Measurements from ENCODE around the gene TSC22D1. TPM values are rescaled to one million over a fixed set of nuclear protein-coding genes. Genes with fewer than 3 reads are reported as not detected.

Gene TSC22D1
- total RNA-seq, 1 donor = 94.5 TPM

DNA sequence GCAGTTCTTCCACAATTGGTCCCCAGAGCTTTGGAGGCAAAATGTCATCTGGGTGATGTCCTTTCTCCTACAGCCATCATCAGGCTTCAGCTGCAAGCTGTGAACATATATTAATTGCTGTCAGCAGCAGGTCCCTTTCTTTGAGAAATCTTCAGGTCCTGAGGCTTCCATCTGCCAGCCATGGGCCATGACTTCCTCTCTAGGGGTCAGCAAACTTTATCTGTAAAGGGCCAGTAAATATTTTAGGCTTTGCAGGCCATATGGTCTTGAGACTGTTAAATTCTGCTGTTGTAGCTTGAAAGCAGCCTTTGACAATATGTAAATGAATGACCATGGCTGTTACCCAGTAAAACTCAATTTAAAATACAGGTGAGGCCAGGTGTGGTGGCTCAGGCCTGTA is 175.4 kb downstream of the TSC22D1 start:
- DNase-seq (ENCODE audit: low read depth) = no peak
- H3K4me3 ChIP-seq (ENCODE audit: low read depth, low read length) = no peak overlapping the region
- TF ChIP-seq, protein P1, sequence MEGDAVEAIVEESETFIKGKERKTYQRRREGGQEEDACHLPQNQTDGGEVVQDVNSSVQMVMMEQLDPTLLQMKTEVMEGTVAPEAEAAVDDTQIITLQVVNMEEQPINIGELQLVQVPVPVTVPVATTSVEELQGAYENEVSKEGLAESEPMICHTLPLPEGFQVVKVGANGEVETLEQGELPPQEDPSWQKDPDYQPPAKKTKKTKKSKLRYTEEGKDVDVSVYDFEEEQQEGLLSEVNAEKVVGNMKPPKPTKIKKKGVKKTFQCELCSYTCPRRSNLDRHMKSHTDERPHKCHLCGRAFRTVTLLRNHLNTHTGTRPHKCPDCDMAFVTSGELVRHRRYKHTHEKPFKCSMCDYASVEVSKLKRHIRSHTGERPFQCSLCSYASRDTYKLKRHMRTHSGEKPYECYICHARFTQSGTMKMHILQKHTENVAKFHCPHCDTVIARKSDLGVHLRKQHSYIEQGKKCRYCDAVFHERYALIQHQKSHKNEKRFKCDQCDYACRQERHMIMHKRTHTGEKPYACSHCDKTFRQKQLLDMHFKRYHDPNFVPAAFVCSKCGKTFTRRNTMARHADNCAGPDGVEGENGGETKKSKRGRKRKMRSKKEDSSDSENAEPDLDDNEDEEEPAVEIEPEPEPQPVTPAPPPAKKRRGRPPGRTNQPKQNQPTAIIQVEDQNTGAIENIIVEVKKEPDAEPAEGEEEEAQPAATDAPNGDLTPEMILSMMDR (IDR thresholded peaks at IDR 0.05; ENCODE audit: insufficient read depth, low read length) = no peak

DNA sequence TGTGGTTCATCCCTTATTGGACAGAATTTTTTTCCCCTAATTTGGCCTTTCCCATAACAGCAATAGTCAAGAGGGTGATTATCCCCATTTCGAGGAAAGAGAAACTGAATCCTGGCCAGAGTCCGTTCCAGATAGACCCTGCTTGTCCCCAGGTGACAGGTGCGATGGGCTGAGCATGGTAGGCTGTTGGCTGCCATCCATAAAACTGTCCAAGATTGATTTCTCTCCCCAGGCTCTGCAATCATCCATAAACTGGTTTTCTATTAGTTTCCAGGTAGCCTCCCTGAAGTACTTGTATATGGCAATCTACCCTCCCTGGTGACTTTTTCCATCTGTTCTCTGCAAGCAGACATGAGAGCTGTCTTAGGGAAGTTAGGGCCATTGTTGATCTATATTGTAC is 177.1 kb downstream of the TSC22D1 start:
- no peak for DNase-seq (ENCODE audit: low read depth)
- H3K4me3 ChIP-seq (ENCODE audit: low read depth, low read length) = no peak overlapping the region
- TF ChIP-seq, protein P1 (IDR thresholded peaks at IDR 0.05; ENCODE audit: insufficient read depth, low read length) = no peak

DNA sequence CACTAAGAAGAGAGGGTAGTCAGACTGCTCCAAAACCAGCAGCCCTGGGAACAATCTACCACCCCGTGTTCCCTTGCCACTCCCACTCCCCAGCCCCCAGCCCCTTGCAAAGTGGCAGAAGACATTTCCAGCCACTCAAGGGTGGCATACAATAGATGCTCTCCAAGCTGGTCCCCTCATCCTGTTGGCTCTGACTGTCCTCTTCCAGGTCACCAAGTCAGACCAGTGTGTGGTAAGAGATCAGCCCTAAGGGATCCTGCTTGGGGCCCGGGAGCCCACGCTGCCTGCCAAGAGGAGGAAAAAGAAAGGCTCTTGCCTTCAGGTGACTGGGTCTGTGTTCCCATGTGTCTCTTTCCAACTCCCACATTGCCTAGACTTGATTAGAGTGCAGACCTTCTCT is 177.5 kb downstream of the TSC22D1 start:
- no peak overlapping the region for H3K4me3 ChIP-seq (ENCODE audit: low read depth, low read length)
- no peak for DNase-seq (ENCODE audit: low read depth)
- TF ChIP-seq, protein P1 (IDR thresholded peaks at IDR 0.05; ENCODE audit: insufficient read depth, low read length) = no peak

DNA sequence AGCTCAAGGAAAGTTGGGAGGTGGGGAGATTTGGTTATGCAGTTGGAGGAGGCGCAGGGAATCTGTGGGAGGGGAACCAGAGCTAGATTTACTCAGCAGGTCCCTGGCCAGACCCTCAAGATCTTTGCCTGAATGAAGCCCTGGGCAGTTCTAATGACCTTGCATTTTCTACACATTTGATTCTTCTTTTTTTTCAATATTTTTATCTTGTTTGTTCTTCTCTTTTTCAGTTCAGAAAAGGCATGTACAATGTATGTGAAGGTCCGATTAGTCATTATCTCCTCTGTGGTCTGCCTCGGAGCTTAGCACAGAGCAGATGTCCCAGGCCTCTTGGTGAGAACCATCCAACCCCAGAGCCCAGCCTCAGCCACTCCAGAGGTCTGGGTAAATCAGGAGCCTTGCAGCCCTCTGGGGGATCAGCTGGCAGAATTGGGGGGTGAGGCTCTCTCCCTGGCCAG is 178.3 kb downstream of the TSC22D1 start:
- no peak overlapping the region for H3K4me3 ChIP-seq (ENCODE audit: low read depth, low read length)
- DNase-seq (ENCODE audit: low read depth) = no peak

DNA sequence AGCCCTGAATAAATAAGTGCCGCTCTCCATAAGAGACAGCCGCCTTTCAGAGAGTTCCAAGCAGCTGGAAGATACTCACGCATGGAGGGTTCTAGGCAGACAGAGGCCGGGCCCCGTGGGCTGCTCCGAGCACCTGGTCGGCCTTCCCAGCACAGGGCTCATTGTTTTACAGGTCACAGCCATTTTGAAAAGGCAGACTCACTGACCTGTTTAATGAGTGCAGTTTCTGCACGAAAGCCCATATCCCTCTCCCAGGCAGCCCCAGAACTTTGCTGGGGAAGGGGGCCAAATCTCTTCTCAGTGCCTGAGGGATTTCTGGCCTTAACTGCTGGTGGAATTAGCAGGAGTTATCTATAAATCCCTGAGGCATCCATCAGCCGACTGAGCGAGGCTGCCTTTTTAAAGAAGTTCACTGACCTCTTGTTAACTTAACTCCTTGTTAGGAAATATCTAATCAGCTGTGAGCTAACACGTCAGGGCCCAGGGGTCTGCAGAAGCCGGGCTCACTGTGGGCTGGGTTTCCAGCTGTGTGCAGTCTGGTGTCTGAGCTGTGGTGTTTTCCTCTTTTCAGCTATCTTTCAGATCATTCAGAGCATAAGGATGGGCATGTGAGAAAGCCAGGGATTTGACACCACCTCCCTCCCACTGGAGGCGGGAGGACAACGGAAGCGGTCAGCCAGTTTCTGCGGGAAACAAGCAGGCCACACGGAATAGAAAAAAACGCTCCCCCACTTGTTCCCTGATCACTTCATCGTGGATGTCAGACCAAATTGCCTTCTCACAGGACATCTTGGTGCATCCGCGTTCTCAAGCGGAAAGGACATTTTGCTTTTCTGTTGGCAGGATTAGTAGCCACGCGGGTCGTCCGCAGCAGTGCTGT is 179.2 kb downstream of the TSC22D1 start:
- TF ChIP-seq, protein P1 (IDR thresholded peaks at IDR 0.05; ENCODE audit: insufficient read depth, low read length) = no peak
- peak; percentile 44 for DNase-seq (ENCODE audit: low read depth)
- H3K4me3 ChIP-seq (ENCODE audit: low read depth, low read length) = no peak overlapping the region

More for the DNA sequence above, 178.3 kb downstream of the TSC22D1 start:
- TF ChIP-seq, protein P1 (IDR thresholded peaks at IDR 0.05; ENCODE audit: insufficient read depth, low read length) = no peak

DNA sequence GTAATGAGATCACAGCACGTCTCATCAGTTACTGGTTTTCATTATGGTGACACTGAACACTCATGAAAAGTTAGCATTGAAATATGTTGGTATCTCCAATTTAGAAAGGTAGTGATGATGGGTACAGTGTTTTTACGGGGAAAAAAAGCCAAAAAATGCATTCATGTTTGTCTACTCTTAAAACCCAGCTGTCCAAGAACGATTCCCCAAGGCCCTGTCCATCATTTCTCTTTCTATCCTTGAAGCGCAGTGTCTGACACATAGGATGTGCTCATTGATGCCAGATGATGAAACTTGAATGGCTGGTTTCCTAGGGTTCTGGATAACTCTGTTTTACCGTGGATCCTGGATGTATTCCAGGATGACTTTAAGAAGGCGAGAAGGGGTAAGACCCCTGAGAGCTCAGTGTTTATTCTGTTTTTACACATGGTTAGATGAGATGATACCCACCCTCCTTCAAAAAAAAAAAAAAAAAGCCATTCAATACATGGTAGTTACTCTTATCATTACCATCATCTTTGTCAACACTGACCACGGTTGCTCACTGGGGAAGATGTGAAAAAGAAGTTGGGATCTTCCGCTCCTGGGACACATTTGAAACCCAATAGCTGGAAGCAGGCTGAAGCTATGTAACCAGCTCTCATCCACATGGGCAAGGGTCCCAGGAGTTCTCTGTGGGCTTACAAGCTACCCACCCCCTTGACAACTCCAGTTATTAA is 180.0 kb downstream of the TSC22D1 start:
- no peak overlapping the region for H3K4me3 ChIP-seq (ENCODE audit: low read depth, low read length)
- TF ChIP-seq, protein P1 (IDR thresholded peaks at IDR 0.05; ENCODE audit: insufficient read depth, low read length) = no peak
- no peak for DNase-seq (ENCODE audit: low read depth)
